ENCODE data around the gene MRPL52. TPM values are rescaled to one million over a fixed set of nuclear protein-coding genes. Genes with fewer than 3 reads are reported as not detected.
A peak's percentile ranks its signal among the peaks of the same experiment; 100 is the strongest.
"Not testable (repeated sequence)": the region's sequence is repeated elsewhere in the genome, so short reads cannot be mapped to it uniquely, and the experiment has no call there.

The MRPL52 gene
- total RNA-seq, 1 donor from 2014 or later = 28.1 TPM

- Histone ChIP-seq H3K4me3 (peak overlapping the region; percentile 52), H3K79me2 (ENCODE audit: low read depth) (no peaks in the 10 kb centered on the region), H3K27ac (no peak overlapping the region), H2AFZ (replicated peaks) (peak overlapping the region; percentile 99), H3K4me1 (peaks cover 12% of the 10 kb centered on the region), H3F3A (ENCODE audit: low read depth) (peaks cover 3% of the 10 kb centered on the region), H3K4me2 (peak overlapping the region; percentile 91), H3K36me3 (no peaks in the 10 kb centered on the region), H3K9ac (no peak overlapping the region), H3K9me3 (ENCODE audit: low read depth) (no peaks in the 10 kb centered on the region), H3K27me3 (no peaks in the 10 kb centered on the region), H4K20me1 (ENCODE audit: low read depth) (no peaks in the 10 kb centered on the region)
- no peaks in the 10 kb centered on the region for H3K9me3 Mint-ChIP-seq
- peak; percentile 87 for DNase-seq (ENCODE audit: low spot score)
- H3K4me3 Mint-ChIP-seq = peak overlapping the region; percentile 67
- peak overlapping the region; percentile 42 for H3K27ac Mint-ChIP-seq
- TF ChIP-seq EZH2 (IDR thresholded peaks at IDR 0.05) (no peak), CTCF (IDR thresholded peaks at IDR 0.05) (peak; percentile 85)
- peaks cover 16% of the 10 kb centered on the region for H3K4me1 Mint-ChIP-seq
- no peaks in the 10 kb centered on the region for H3K36me3 Mint-ChIP-seq
- peaks cover 2% of the 10 kb centered on the region for H3K27me3 Mint-ChIP-seq (ENCODE audit: insufficient read depth, low read depth)
Measured at GRCh38 chr14:22852940-22853767, 23.5 kb downstream of the MRPL52 start.

GRCh38 chr14:22854296-22854695 lies 24.6 kb downstream of the MRPL52 start:
- not testable (repeated sequence) for H3K27me3 ChIP-seq; H3K9ac ChIP-seq; H3K27ac ChIP-seq; H4K20me1 ChIP-seq (ENCODE audit: low read depth); H3K36me3 ChIP-seq; H3K9me3 ChIP-seq (ENCODE audit: low read depth); H3K9me3 Mint-ChIP-seq; H3K4me1 ChIP-seq; DNase-seq (ENCODE audit: low spot score); H3K27me3 Mint-ChIP-seq (ENCODE audit: insufficient read depth, low read depth); H3K79me2 ChIP-seq (ENCODE audit: low read depth); H2AFZ ChIP-seq (replicated peaks); H3K4me3 ChIP-seq; H3K4me3 Mint-ChIP-seq; H3K36me3 Mint-ChIP-seq; H3K4me1 Mint-ChIP-seq; H3F3A ChIP-seq (ENCODE audit: low read depth); H3K4me2 ChIP-seq; H3K27ac Mint-ChIP-seq

GRCh38 chr14:22854963-22855724 lies 25.5 kb downstream of the MRPL52 start:
- no peak overlapping the region for H3K27ac ChIP-seq
- H3K27me3 ChIP-seq = no peaks in the 10 kb centered on the region
- H3K79me2 ChIP-seq (ENCODE audit: low read depth) = no peaks in the 10 kb centered on the region
- H3K4me3 ChIP-seq = no peak overlapping the region
- Mint-ChIP-seq H3K4me1 (peaks cover 6% of the 10 kb centered on the region), H3K4me3 (no peak overlapping the region), H3K27me3 (ENCODE audit: insufficient read depth, low read depth) (peaks cover 2% of the 10 kb centered on the region), H3K27ac (no peak overlapping the region), H3K9me3 (no peaks in the 10 kb centered on the region), H3K36me3 (no peaks in the 10 kb centered on the region)
- no peak for DNase-seq (ENCODE audit: low spot score)
- no peaks in the 10 kb centered on the region for H3K4me1 ChIP-seq
- H4K20me1 ChIP-seq (ENCODE audit: low read depth) = no peaks in the 10 kb centered on the region
- H3K36me3 ChIP-seq = no peaks in the 10 kb centered on the region
- H3F3A ChIP-seq (ENCODE audit: low read depth) = no peaks in the 10 kb centered on the region
- no peak overlapping the region for H3K4me2 ChIP-seq
- no peaks in the 10 kb centered on the region for H3K9me3 ChIP-seq (ENCODE audit: low read depth)
- TF ChIP-seq EZH2phosphoT487 (IDR thresholded peaks at IDR 0.05) (no peak), EZH2 (IDR thresholded peaks at IDR 0.05) (no peak), CTCF (IDR thresholded peaks at IDR 0.05) (no peak)
- H3K9ac ChIP-seq = no peak overlapping the region
- no peak overlapping the region for H2AFZ ChIP-seq (replicated peaks)

GRCh38 chr14:22856428-22856827 lies 26.7 kb downstream of the MRPL52 start:
- no peak overlapping the region for H3K4me2 ChIP-seq
- H4K20me1 ChIP-seq (ENCODE audit: low read depth) = no peaks in the 10 kb centered on the region
- no peaks in the 10 kb centered on the region for H3K4me1 ChIP-seq
- no peaks in the 10 kb centered on the region for H3K36me3 ChIP-seq
- H3K27ac ChIP-seq = no peak overlapping the region
- Mint-ChIP-seq H3K36me3 (no peaks in the 10 kb centered on the region), H3K9me3 (peaks cover 2% of the 10 kb centered on the region), H3K4me3 (no peak overlapping the region), H3K27ac (no peak overlapping the region), H3K4me1 (peaks cover 6% of the 10 kb centered on the region), H3K27me3 (ENCODE audit: insufficient read depth, low read depth) (peaks cover 2% of the 10 kb centered on the region)
- no peak for DNase-seq (ENCODE audit: low spot score)
- no peak overlapping the region for H3K9ac ChIP-seq
- H3F3A ChIP-seq (ENCODE audit: low read depth) = no peaks in the 10 kb centered on the region
- no peak overlapping the region for H2AFZ ChIP-seq (replicated peaks)
- H3K79me2 ChIP-seq (ENCODE audit: low read depth) = no peaks in the 10 kb centered on the region
- no peaks in the 10 kb centered on the region for H3K9me3 ChIP-seq (ENCODE audit: low read depth)
- H3K27me3 ChIP-seq = no peaks in the 10 kb centered on the region
- no peak for TF ChIP-seq EZH2phosphoT487 (IDR thresholded peaks at IDR 0.05)
- TF ChIP-seq CTCF (IDR thresholded peaks at IDR 0.05) = no peak
- TF ChIP-seq EZH2 (IDR thresholded peaks at IDR 0.05) = no peak
- H3K4me3 ChIP-seq = no peak overlapping the region

- H3K36me3 ChIP-seq; H3K4me2 ChIP-seq; H3F3A ChIP-seq (ENCODE audit: low read depth); H3K9ac ChIP-seq; H3K27ac ChIP-seq; H3K27me3 ChIP-seq; H3K4me3 ChIP-seq; H3K9me3 Mint-ChIP-seq; H3K79me2 ChIP-seq (ENCODE audit: low read depth); H3K27me3 Mint-ChIP-seq (ENCODE audit: insufficient read depth, low read depth); H3K27ac Mint-ChIP-seq; H3K4me1 Mint-ChIP-seq; H3K4me1 ChIP-seq; DNase-seq (ENCODE audit: low spot score); H3K36me3 Mint-ChIP-seq; H3K9me3 ChIP-seq (ENCODE audit: low read depth); H2AFZ ChIP-seq (replicated peaks); H4K20me1 ChIP-seq (ENCODE audit: low read depth); H3K4me3 Mint-ChIP-seq: not testable (repeated sequence)
Measured at GRCh38 chr14:22860377-22860776, 30.7 kb downstream of the MRPL52 start.
